Measurements from ENCODE around the gene FOXA1. TPM values are rescaled to one million over a fixed set of nuclear protein-coding genes. Genes with fewer than 3 reads are reported as not detected.

The FOXA1 gene
- total RNA-seq, 1 experiment from 2014 or later, result 8.7 TPM

GRCh38 chr14:37573356-37573755 lies 21.7 kb downstream of the FOXA1 start:
- Histone ChIP-seq H3K4me1 (ENCODE audit: control insufficient read depth, insufficient read depth, low read length) (no peaks in the 10 kb centered on the region), H3K27me3 (ENCODE audit: control insufficient read depth, insufficient read depth, low read length) (no peaks in the 10 kb centered on the region), H3K27ac (ENCODE audit: low read length) (no peak overlapping the region), H3K36me3 (ENCODE audit: control insufficient read depth, insufficient read depth, low read length) (no peaks in the 10 kb centered on the region), H3K9me3 (ENCODE audit: control insufficient read depth, insufficient read depth, low read depth, low read length) (no peaks in the 10 kb centered on the region), H3K4me3 (ENCODE audit: low read depth in 2 of 2, low read length in 2 of 2) (no peak overlapping the region)
- DNase-seq (ENCODE audit: low read depth, low spot score) (no peak), ATAC-seq (no peak)
- in situ Hi-C loops (cut with HindIII; ENCODE audit: low pct_unique_long_range_greater_than_20kb, low sequenced_read_pairs) (no loop called here), intact Hi-C loops (cut with micrococcal nuclease; ENCODE audit: unreplicated experiment) (no loop called here)
- no peak for TF ChIP-seq REST (IDR thresholded peaks at IDR 0.05; ENCODE audit: insufficient read depth in 1 of 2, low read depth in 2 of 2, low read length in 1 of 2)
- no peak for TF ChIP-seq SIN3A (IDR thresholded peaks at IDR 0.05; ENCODE audit: borderline replicate concordance, insufficient read depth, low read depth, low read length)
- TF ChIP-seq, protein P1, sequence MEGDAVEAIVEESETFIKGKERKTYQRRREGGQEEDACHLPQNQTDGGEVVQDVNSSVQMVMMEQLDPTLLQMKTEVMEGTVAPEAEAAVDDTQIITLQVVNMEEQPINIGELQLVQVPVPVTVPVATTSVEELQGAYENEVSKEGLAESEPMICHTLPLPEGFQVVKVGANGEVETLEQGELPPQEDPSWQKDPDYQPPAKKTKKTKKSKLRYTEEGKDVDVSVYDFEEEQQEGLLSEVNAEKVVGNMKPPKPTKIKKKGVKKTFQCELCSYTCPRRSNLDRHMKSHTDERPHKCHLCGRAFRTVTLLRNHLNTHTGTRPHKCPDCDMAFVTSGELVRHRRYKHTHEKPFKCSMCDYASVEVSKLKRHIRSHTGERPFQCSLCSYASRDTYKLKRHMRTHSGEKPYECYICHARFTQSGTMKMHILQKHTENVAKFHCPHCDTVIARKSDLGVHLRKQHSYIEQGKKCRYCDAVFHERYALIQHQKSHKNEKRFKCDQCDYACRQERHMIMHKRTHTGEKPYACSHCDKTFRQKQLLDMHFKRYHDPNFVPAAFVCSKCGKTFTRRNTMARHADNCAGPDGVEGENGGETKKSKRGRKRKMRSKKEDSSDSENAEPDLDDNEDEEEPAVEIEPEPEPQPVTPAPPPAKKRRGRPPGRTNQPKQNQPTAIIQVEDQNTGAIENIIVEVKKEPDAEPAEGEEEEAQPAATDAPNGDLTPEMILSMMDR (IDR thresholded peaks at IDR 0.05), result no peak
- TF ChIP-seq TCF7L2 (IDR thresholded peaks at IDR 0.05; ENCODE audit: low read depth, low read length), result no peak
- no peak for TF ChIP-seq POLR2AphosphoS5 (IDR thresholded peaks at IDR 0.05; ENCODE audit: low read depth, low read length)
- no TSS peak for BruUV-seq (replicated peaks)
- ChIA-PET POLR2A (no interaction called here), CTCF (no interaction called here)

DNA sequence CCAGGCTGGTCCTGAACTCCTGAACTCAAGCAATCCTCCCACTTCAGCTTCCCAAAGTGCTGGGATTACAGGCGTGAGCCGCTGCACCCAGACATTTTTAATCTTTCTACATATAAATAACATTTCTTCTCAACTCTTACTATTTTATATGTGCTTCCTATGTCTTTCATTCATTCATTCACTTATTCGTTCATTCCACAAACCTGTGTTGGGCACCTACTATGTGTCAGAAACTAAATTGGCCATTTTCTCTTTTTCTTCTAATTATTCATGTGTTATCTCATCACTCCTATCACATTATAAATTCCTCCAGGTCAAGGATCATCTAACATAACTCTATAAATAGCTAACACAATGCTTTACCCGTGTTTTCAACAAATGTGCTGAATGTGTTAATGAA lies 23.7 kb downstream of the FOXA1 start:
- ChIA-PET POLR2A (no interaction called here), CTCF (no interaction called here)
- Histone ChIP-seq H3K4me1 (ENCODE audit: control insufficient read depth, insufficient read depth, low read length) (peaks cover 3% of the 10 kb centered on the region), H3K4me3 (ENCODE audit: low read depth in 2 of 2, low read length in 2 of 2) (no peak overlapping the region), H3K27me3 (ENCODE audit: control insufficient read depth, insufficient read depth, low read length) (no peaks in the 10 kb centered on the region), H3K27ac (ENCODE audit: low read length) (no peak overlapping the region), H3K9me3 (ENCODE audit: control insufficient read depth, insufficient read depth, low read depth, low read length) (no peaks in the 10 kb centered on the region), H3K36me3 (ENCODE audit: control insufficient read depth, insufficient read depth, low read length) (no peaks in the 10 kb centered on the region)
- TF ChIP-seq REST (IDR thresholded peaks at IDR 0.05; ENCODE audit: insufficient read depth in 1 of 2, low read depth in 2 of 2, low read length in 1 of 2) (no peak), SIN3A (IDR thresholded peaks at IDR 0.05; ENCODE audit: borderline replicate concordance, insufficient read depth, low read depth, low read length) (no peak), POLR2AphosphoS5 (IDR thresholded peaks at IDR 0.05; ENCODE audit: low read depth, low read length) (no peak), TCF7L2 (IDR thresholded peaks at IDR 0.05; ENCODE audit: low read depth, low read length) (no peak)
- TF ChIP-seq, protein P1 (IDR thresholded peaks at IDR 0.05), result no peak
- no peak for ATAC-seq
- in situ Hi-C loops (cut with HindIII; ENCODE audit: low pct_unique_long_range_greater_than_20kb, low sequenced_read_pairs), result no loop called here
- DNase-seq (ENCODE audit: low read depth, low spot score), result no peak
- no TSS peak for BruUV-seq (replicated peaks)
- intact Hi-C loops (cut with micrococcal nuclease; ENCODE audit: unreplicated experiment), result no loop called here
